K562 (cell line): ENCODE measurements around the gene MICAL1. TPM values are rescaled to one million over a fixed set of nuclear protein-coding genes. Genes with fewer than 3 reads are reported as not detected.
A peak's percentile ranks its signal among the peaks of the same experiment; 100 is the strongest.

Experiments used
- ATAC-seq: fragments of 200-7000 bp; cut with Tn5 transposase; 3 replicates; pipeline ENCODE4 v1.9.1; 2020; ENCODE audit warnings: moderate library complexity
- BruUV-seq: library from RNA; stranded (reverse); fragments of 400-500 nt; replicated peaks from 2 replicates; lab custom pipeline; 2021; lab: Mats Ljungman, UMichigan
- CTCF ChIA-PET: fragments of 300-600 bp; formaldehyde crosslinking; extraction: SDS; loops from one replicate; lab custom pipeline; 2021; ENCODE audit warnings: low intra/inter-chr PET ratio; lab: Yijun Ruan, JAX
- POLR2A ChIA-PET: fragments of 300-600, 350-650 bp; sonication (Branson Sonifier 250); formaldehyde crosslinking; extraction: SDS; loops from one replicate; lab custom pipeline; 2021; ENCODE audit warnings: antibody characterized with exemption, inconsistent platforms; lab: Yijun Ruan, JAX
- DNase-seq, 4 experiments: peaks; one replicate each; pipeline versions ENCODE4 v3.0.0 to v3.0.0-alpha.2; 2011 to 2018; ENCODE audit warnings: low spot score in 3 of 4, mixed read lengths in 3 of 4; ENCODE audit errors: extremely low read depth in 1 of 4
- FAIRE-seq: peaks from 2 replicates; lab custom pipeline; 2011; peaks lifted over from hg19 to GRCh38; lab: Jason Lieb, UNC
- H2AFZ ChIP-seq: 2 replicates; pipeline ENCODE4 v1.6.0; 2011; ENCODE audit warnings: low read depth, low read length, control low read depth, inconsistent platforms
- H3K27ac ChIP-seq: fragments of 200-600 bp; 3 replicates; pipeline ENCODE4 v1.8.0; 2011; ENCODE audit warnings: low read depth, mild to moderate bottlenecking, control low read depth, inconsistent platforms, low read length, moderate library complexity, mixed read lengths; ENCODE audit errors: extremely low read depth
- H3K27me3 ChIP-seq, 2 experiments: fragments of 300-600 bp in 1 of 2; 2 replicates in 1 of 2; 3 replicates in 1 of 2; pipeline versions ENCODE4 v1.6.0 to v1.8.0; 2011; ENCODE audit warnings: inconsistent platforms in 2 of 2, low read length in 2 of 2, mild to moderate bottlenecking in 1 of 2, mixed read lengths in 1 of 2, moderate library complexity in 1 of 2; ENCODE audit not compliant: control insufficient read depth in 2 of 2, insufficient read depth in 2 of 2
- H3K36me3 ChIP-seq: fragments of 300-600 bp; 3 replicates; pipeline ENCODE4 v1.8.0; 2011; ENCODE audit warnings: mild to moderate bottlenecking, low read length, inconsistent platforms; ENCODE audit not compliant: control insufficient read depth, insufficient read depth
- H3K4me1 ChIP-seq, 2 experiments: fragments of 200-600 bp in 1 of 2; replicated peaks in 1 of 2; 2 replicates in 1 of 2; 3 replicates in 1 of 2; pipeline versions ENCODE4 v1.5.1 to v1.8.0; 2011; ENCODE audit warnings: inconsistent platforms in 2 of 2, low read length in 2 of 2, mild to moderate bottlenecking in 1 of 2, mixed read lengths in 1 of 2, moderate library complexity in 1 of 2; ENCODE audit not compliant: control insufficient read depth in 2 of 2, insufficient read depth in 2 of 2
- H3K4me2 ChIP-seq: 2 replicates; pipeline ENCODE4 v1.6.1; 2011; ENCODE audit warnings: low read length, control low read depth, inconsistent platforms, mixed read lengths; ENCODE audit not compliant: insufficient read depth
- H3K4me3 ChIP-seq: fragments of 200-600 bp; sonication (generic), shearing (Covaris generic); 2 replicates; pipeline ENCODE4 v1.5.1; 2016; ENCODE audit warnings: control low read depth, inconsistent platforms
- H3K79me2 ChIP-seq: fragments of 200-600 bp; 3 replicates; pipeline ENCODE4 v1.8.0; 2011; ENCODE audit warnings: low read length, inconsistent platforms; ENCODE audit not compliant: control insufficient read depth, insufficient read depth
- H3K9ac ChIP-seq, 2 experiments: 2 replicates each; pipeline versions ENCODE4 v1.6.0 to v1.6.1; 2011; ENCODE audit warnings: low read depth in 2 of 2, low read length in 2 of 2, control low read depth in 1 of 2, inconsistent platforms in 1 of 2, mild to moderate bottlenecking in 1 of 2, mixed read lengths in 1 of 2; ENCODE audit not compliant: insufficient read depth in 1 of 2
- H3K9me1 ChIP-seq: one replicate; pipeline ENCODE4 v1.6.0; 2011; ENCODE audit warnings: inconsistent platforms, mild to moderate bottlenecking, low read length, moderate library complexity; ENCODE audit not compliant: control insufficient read depth, insufficient read depth
- H3K9me3 ChIP-seq: replicated peaks from 2 replicates; pipeline ENCODE4 v1.5.1; 2011; ENCODE audit warnings: low read depth, low read length, inconsistent platforms; ENCODE audit not compliant: control insufficient read depth, insufficient read depth
- H4K20me1 ChIP-seq: replicated peaks from 2 replicates; pipeline ENCODE4 v1.6.1; 2011; ENCODE audit warnings: low read length, inconsistent platforms, mixed read lengths; ENCODE audit not compliant: control insufficient read depth, insufficient read depth
- BRD9 ChIP-seq: fragments of 450-650 bp; IDR thresholded peaks from 2 replicates; pipeline ENCODE4 v1.6.1; 2018; ENCODE audit warnings: low read depth; ENCODE audit not compliant: partially characterized antibody
- CEBPB ChIP-seq: fragments of 450-650 bp; IDR thresholded peaks from 2 replicates; pipeline ENCODE4 v1.6.1; 2016; ENCODE audit warnings: missing genetic modification characterization, missing compliant biosample characterization
- PREB ChIP-seq: sonication (generic); formaldehyde crosslinking; IDR thresholded peaks from 2 replicates; pipeline ENCODE4 v1.8.1; 2023; ENCODE audit warnings: mild to moderate bottlenecking, missing genetic modification reagents
- SFPQ ChIP-seq: fragments of 200-400 bp; formaldehyde crosslinking; IDR thresholded peaks from 2 replicates; pipeline ENCODE4 v1.6.1; 2017; ENCODE audit warnings: mild to moderate bottlenecking, low read depth, low read length, moderate library complexity
- SMC3 ChIP-seq: conservative IDR thresholded peaks from 2 replicates; pipeline ENCODE4 v1.6.1; 2011; ENCODE audit warnings: low read depth, low read length, improper control_type of control experiment; ENCODE audit not compliant: insufficient read depth
- TGIF2 ChIP-seq: sonication (generic); formaldehyde crosslinking; IDR thresholded peaks from 2 replicates; pipeline ENCODE4 v1.8.1; 2022; ENCODE audit warnings: mild to moderate bottlenecking, missing genetic modification reagents, moderate library complexity
- ZBTB40 ChIP-seq, 2 experiments: fragments of 450-650 bp in 1 of 2; sonication (generic) in 1 of 2; formaldehyde crosslinking in 1 of 2; IDR thresholded peaks; 2 replicates each; pipeline versions ENCODE4 v1.7.1 to v1.9.0; 2016 to 2022; ENCODE audit warnings: inconsistent platforms in 1 of 2, mild to moderate bottlenecking in 1 of 2, missing genetic modification reagents in 1 of 2
- ZEB2 ChIP-seq: fragments of 450-650 bp; IDR thresholded peaks from 2 replicates; pipeline ENCODE4 v1.6.1; 2016
- ZNF347 ChIP-seq: fragments of 450-650 bp; formaldehyde crosslinking; IDR thresholded peaks from 2 replicates; pipeline ENCODE4 v1.4.0; 2020; ENCODE audit warnings: low read depth, mild to moderate bottlenecking, moderate library complexity
- ZNF76 ChIP-seq: fragments of 250-450 bp; sonication (Bioruptor Pico); IDR thresholded peaks from 2 replicates; pipeline ENCODE4 v1.4.0; 2020; ENCODE audit warnings: mild to moderate bottlenecking, moderate library complexity, borderline replicate concordance
- WGBS: fragments of 100-300 bp; shearing (Covaris generic); methylation state at CpG from one replicate; pipeline ENCODE4 v1.1.6; 2016; ENCODE audit warnings: low coverage, mixed read lengths; ENCODE audit not compliant: insufficient coverage; ENCODE audit errors: missing lambda C conversion rate; 5-methylcytosine and 5-hydroxymethylcytosine counted together
- in situ Hi-C: fragments of 300-500 bp; cut with MboI; formaldehyde crosslinking; loops from 4 replicates; pipeline ENCODE4 v1.15.0; 2018; ENCODE audit warnings: inconsistent platforms, mixed read lengths
- intact Hi-C: fragments of 100-400 bp; cut with micrococcal nuclease; formaldehyde crosslinking; loops from 2 replicates; pipeline ENCODE4 v1.14.2; 2022
- polyA plus RNA-seq, 8 experiments: library from polyadenylated mRNA; depleted of rRNA in 4 of 8; stranded (reverse) in 5 of 8; unstranded in 3 of 8; fragments of >200 nt; fragmentation: Nextera tagmentation in 2 of 8; fragmentation: Illumina TruSeq in 1 of 8; extraction: Ambion mirVana in 2 of 8; extraction: Trizol in 1 of 8; gene quantifications; 2 replicates each; pipeline versions ENCODE4 v1.2.1 to v1.2.3, GENCODE V29; 2011 to 2014; ENCODE audit warnings: inconsistent platforms in 1 of 8, missing spikeins in 1 of 8
- total RNA-seq, 7 experiments: library from RNA; depleted of rRNA in 6 of 7; stranded (reverse); fragments of >200 nt in 6 of 7; fragmentation: Illumina TruSeq in 2 of 7; extraction: Trizol in 2 of 7; gene quantifications; 2 replicates each; pipeline versions ENCODE4 v1.2.1 to v1.2.3, GENCODE V29; 2011 to 2021; ENCODE audit warnings: low replicate concordance in 1 of 7

The MICAL1 gene
- total and polyA plus RNA-seq, 9 of the 15 experiments (the other 6 are each of a cell fraction or from before 2014, with no cell fraction given), result 0.07 to 15.2 (median 7.0) TPM

- Histone ChIP-seq H3K9me3 (no peaks in the 10 kb centered on the region), H3K79me2 (no peaks in the 10 kb centered on the region), H4K20me1 (no peaks in the 10 kb centered on the region), H2AFZ (no peak overlapping the region), H3K27me3 (no peaks in the 10 kb centered on the region), H3K9me1 (no peaks in the 10 kb centered on the region), H3K27ac (no peak overlapping the region), H3K36me3 (no peaks in the 10 kb centered on the region), H3K4me2 (no peak overlapping the region), H3K4me1 (no peaks in the 10 kb centered on the region), H3K9ac (no peak overlapping the region), H3K4me3 (no peak overlapping the region)
- DNase-seq, result no peak
- ATAC-seq, result no peak
- intact Hi-C loops, result no loop called here
- in situ Hi-C loops, result no loop called here
- CTCF ChIA-PET, result no interaction called here
- no TSS peak for BruUV-seq
- no peak for FAIRE-seq
- POLR2A ChIA-PET, result interaction anchor here (1.0 kb wide), 1 partner anchor 23 kb away, joined by 3 read pairs; the partner anchor contains the start of genes PPIL6 and SMPD2
- WGBS, result 25% methylated on average over 4 of the region's 4 CpGs
- no peak for TF ChIP-seq SMC3
- no peak for TF ChIP-seq TGIF2 (CRISPR knock-in tag)
- TF ChIP-seq ZNF347 (CRISPR knock-in tag), result no peak
- TF ChIP-seq CEBPB, result peak; percentile 66
- no peak for TF ChIP-seq PREB (CRISPR knock-in tag)
- TF ChIP-seq ZNF76, result no peak
- TF ChIP-seq ZBTB40 (IDR thresholded peaks at IDR 0.05), result no peak
- TF ChIP-seq ZBTB40 (CRISPR knock-in tag; IDR thresholded peaks at IDR 0.05), result no peak
- no peak for TF ChIP-seq SFPQ
- no peak for TF ChIP-seq BRD9
- no peak for TF ChIP-seq ZEB2
These were observed 37.9 kb downstream of the MICAL1 start for GRCh38 chr6:109417646-109418045.
